Hippocampal formation (tissue), 2 donors: ENCODE measurements around the gene LEO1.
"Not testable (repeated sequence)": the region's sequence is repeated elsewhere in the genome, so short reads cannot be mapped to it uniquely, and the experiment has no call there.

Experiments used
- DNase-seq, 2 donors: peaks; one replicate each; lab custom pipeline; 2025; lab: John Stamatoyannopoulos, UW

LEO1 gene

GRCh38 chr15:52003710-52004109 is 32.1 kb upstream of the LEO1 start:
- no peak for DNase-seq

- not testable (repeated sequence) for DNase-seq
Measured at GRCh38 chr15:52003089-52003488, 31.5 kb upstream of the LEO1 start.

GRCh38 chr15:52002351-52002750 is 30.8 kb upstream of the LEO1 start:
- no peak for DNase-seq

GRCh38 chr15:51992953-51993352 is 21.4 kb upstream of the LEO1 start:
- DNase-seq, result no peak

GRCh38 chr15:51991141-51991540 is 19.6 kb upstream of the LEO1 start:
- no peak for DNase-seq

- DNase-seq, result no peak
Measured at GRCh38 chr15:51982770-51983103, 11.2 kb upstream of the LEO1 start.

GRCh38 chr15:51982013-51982769 is 10.6 kb upstream of the LEO1 start:
- DNase-seq, result peak; percentile 1 to 63

GRCh38 chr15:51973775-51974174 is 2.2 kb upstream of the LEO1 start:
- no peak for DNase-seq

- no peak for DNase-seq
Measured at GRCh38 chr15:51973220-51973619, 1.6 kb upstream of the LEO1 start.

- no peak for DNase-seq
Measured at GRCh38 chr15:51971032-51971374, 575 bp downstream of the LEO1 start.

- no peak for DNase-seq
Measured at GRCh38 chr15:51970132-51970817, 1.3 kb downstream of the LEO1 start.

GRCh38 chr15:51969728-51970127 is 1.9 kb downstream of the LEO1 start:
- no peak for DNase-seq

- no peak for DNase-seq
Measured at GRCh38 chr15:51967583-51967982, 4.0 kb downstream of the LEO1 start.

- no peak for DNase-seq
Measured at GRCh38 chr15:51966192-51966591, 5.4 kb downstream of the LEO1 start.

GRCh38 chr15:51965691-51966090 is 5.9 kb downstream of the LEO1 start:
- no peak for DNase-seq

GRCh38 chr15:51955504-51955903 is 16.1 kb downstream of the LEO1 start:
- DNase-seq, result no peak

- DNase-seq, result no peak
Measured at GRCh38 chr15:51952805-51953204, 18.8 kb downstream of the LEO1 start.

GRCh38 chr15:51947124-51947523 is 24.5 kb downstream of the LEO1 start:
- no peak for DNase-seq

GRCh38 chr15:51939216-51939615 is 32.4 kb downstream of the LEO1 start:
- no peak for DNase-seq

- no peak for DNase-seq
Measured at GRCh38 chr15:51938286-51938685, 33.3 kb downstream of the LEO1 start.

- DNase-seq, result no peak
Measured at GRCh38 chr15:51936105-51936478, 35.5 kb downstream of the LEO1 start.

- DNase-seq, result no peak
Measured at GRCh38 chr15:51935466-51936104, 36.0 kb downstream of the LEO1 start.

- no peak for DNase-seq
Measured at GRCh38 chr15:51932161-51932560, 39.4 kb downstream of the LEO1 start.
